CD4-positive, alpha-beta T cell (primary cell): ENCODE results near the gene ZNF710. TPM values are rescaled to one million over a fixed set of nuclear protein-coding genes. Genes with fewer than 3 reads are reported as not detected.

Experiments used
- ATAC-seq: fragments of 200-7000 bp; cut with Tn5 transposase; one replicate; pipeline ENCODE4 v1.10.0; 2022; ENCODE audit warnings: mild to moderate bottlenecking; ENCODE audit not compliant: poor library complexity
- CTCF ChIA-PET: fragments of 350-600 bp; sonication (Branson Sonifier 250); formaldehyde crosslinking; loops from one replicate; lab custom pipeline; 2021; ENCODE audit warnings: antibody characterized with exemption, inconsistent platforms; lab: Charles Lee
- POLR2A ChIA-PET: fragments of 350-600 bp; sonication (Branson Sonifier 250); formaldehyde crosslinking; loops from one replicate; lab custom pipeline; 2021; ENCODE audit warnings: antibody characterized with exemption, inconsistent platforms; lab: Charles Lee
- DNase-seq, 14 experiments: peaks; one replicate each; pipeline ENCODE4 v3.0.0-alpha.2; 2013 to 2020; ENCODE audit warnings: mixed read lengths in 2 of 14
- H3K27ac ChIP-seq, 2 donors: one replicate each; pipeline versions ENCODE4 v1.5.1 to v1.7.0; 2013; ENCODE audit warnings: low read length in 2 of 2, low read depth in 1 of 2, mild to moderate bottlenecking in 1 of 2
- H3K27me3 ChIP-seq, 2 experiments: 1 replicate in 1 of 2; 2 replicates in 1 of 2; pipeline versions ENCODE4 v1.6.1 to v1.7.0; 2013; ENCODE audit warnings: low read length in 2 of 2, control low read depth in 1 of 2, mild to moderate bottlenecking in 1 of 2, moderate library complexity in 1 of 2; ENCODE audit not compliant: insufficient read depth in 2 of 2, control insufficient read depth in 1 of 2
- H3K36me3 ChIP-seq: one replicate; pipeline ENCODE4 v1.6.1; 2013; ENCODE audit warnings: low read length, control low read depth; ENCODE audit not compliant: insufficient read depth
- H3K4me1 ChIP-seq: one replicate; pipeline ENCODE4 v1.6.1; 2013; ENCODE audit warnings: low read length, control low read depth; ENCODE audit not compliant: insufficient read depth
- H3K4me3 ChIP-seq: one replicate; pipeline ENCODE4 v1.5.1; 2013; ENCODE audit warnings: mild to moderate bottlenecking, low read length, moderate library complexity
- H3K9me3 ChIP-seq, 2 experiments: 1 replicate in 1 of 2; 2 replicates in 1 of 2; pipeline versions ENCODE4 v1.6.1 to v1.7.0; 2013; ENCODE audit warnings: low read length in 2 of 2, mild to moderate bottlenecking in 2 of 2, control low read depth in 1 of 2, moderate library complexity in 1 of 2; ENCODE audit not compliant: control insufficient read depth in 1 of 2, insufficient read depth in 1 of 2
- H3K27ac Mint-ChIP-seq: one replicate; pipeline ENCODE4 v1.8.0; 2020; ENCODE audit warnings: mixed read lengths
- H3K27me3 Mint-ChIP-seq: one replicate; pipeline ENCODE4 v1.8.0; 2021; ENCODE audit warnings: mixed read lengths
- H3K36me3 Mint-ChIP-seq: one replicate; pipeline ENCODE4 v1.8.0; 2021; ENCODE audit warnings: low read depth, mixed read lengths
- H3K4me1 Mint-ChIP-seq: one replicate; pipeline ENCODE4 v1.8.0; 2021; ENCODE audit warnings: low read depth, mixed read lengths
- H3K4me3 Mint-ChIP-seq: one replicate; pipeline ENCODE4 v1.8.0; 2020; ENCODE audit warnings: mild to moderate bottlenecking, mixed read lengths
- H3K9me3 Mint-ChIP-seq: one replicate; pipeline ENCODE4 v1.8.0; 2020; ENCODE audit warnings: mixed read lengths
- CTCF ChIP-seq: fragments of 200-600 bp; IDR thresholded peaks from one replicate; pipeline ENCODE4 v1.8.0; 2022; ENCODE audit warnings: antibody characterized with exemption, mild to moderate bottlenecking
- intact Hi-C, 2 experiments: fragments of 100-400 bp; cut with DNase I in 1 of 2; cut with micrococcal nuclease in 1 of 2; formaldehyde crosslinking; loops; one replicate each; pipeline versions ENCODE4 v1.15.1 to v1.9.0; 2023 to 2025; cut with DNase I, micrococcal nuclease
- total RNA-seq, 174 experiments: library from RNA in 2 of 174; stranded (reverse) in 2 of 174; gene quantifications; one replicate each; pipeline ENCODE4 v1.2.3 and lab custom pipeline; 2021 to 2026

Gene ZNF710
- total RNA-seq, 2 experiments from 2014 or later = 6.5 to 7.7 TPM

GRCh38 chr15:90087454-90088154 is 86.5 kb downstream of the ZNF710 start:
- no peaks in the 10 kb centered on the region for H3K9me3 Mint-ChIP-seq
- intact Hi-C loops = loop anchor here (1.0 to 5.0 kb wide), 4 partner anchors 189 to 347 kb away; no protein-coding TSS in a partner anchor
- DNase-seq (peak in 2 of 14 experiments; percentile 49 to 64), ATAC-seq (peak; percentile 66)
- Histone ChIP-seq H3K36me3 (peaks cover 83% of the 10 kb centered on the region), H3K27me3 (no peaks in the 10 kb centered on the region), H3K4me1 (peaks cover 13% of the 10 kb centered on the region), H3K4me3 (no peak overlapping the region), H3K27ac (no peak overlapping the region), H3K9me3 (no peaks in the 10 kb centered on the region)
- no peak for TF ChIP-seq CTCF
- peaks cover 67% of the 10 kb centered on the region for H3K36me3 Mint-ChIP-seq
- ChIA-PET POLR2A (no interaction called here), CTCF (interaction anchor here (0.7 to 1.7 kb wide), 7 partner anchors 12 to 213 kb away, joined by 3 to 6 read pairs (median 4); no protein-coding TSS in a partner anchor)
- H3K4me3 Mint-ChIP-seq = no peak overlapping the region
- H3K27me3 Mint-ChIP-seq = no peaks in the 10 kb centered on the region
- peaks cover 9% of the 10 kb centered on the region for H3K4me1 Mint-ChIP-seq
- H3K27ac Mint-ChIP-seq = peak overlapping the region; percentile 59

- no peaks in the 10 kb centered on the region for H3K9me3 Mint-ChIP-seq
- peaks cover 26% of the 10 kb centered on the region for H3K4me1 Mint-ChIP-seq
- no peaks in the 10 kb centered on the region for H3K9me3 ChIP-seq
- no peak for DNase-seq
- no peaks in the 10 kb centered on the region for H3K27me3 Mint-ChIP-seq
- ChIA-PET CTCF (no interaction called here), POLR2A (no interaction called here)
- peaks cover 60% of the 10 kb centered on the region for H3K36me3 ChIP-seq
- H3K4me3 ChIP-seq = no peak overlapping the region
- TF ChIP-seq CTCF = no peak
- no peak overlapping the region for H3K27ac Mint-ChIP-seq
- no peak overlapping the region for H3K27ac ChIP-seq
- H3K27me3 ChIP-seq = no peaks in the 10 kb centered on the region
- peaks cover 50% of the 10 kb centered on the region for H3K36me3 Mint-ChIP-seq
- H3K4me1 ChIP-seq = peaks cover 30% of the 10 kb centered on the region
- ATAC-seq = no peak
- no peak overlapping the region for H3K4me3 Mint-ChIP-seq
- intact Hi-C loops = no loop called here
These were observed 89.2 kb downstream of the ZNF710 start for GRCh38 chr15:90090226-90090848.

DNA sequence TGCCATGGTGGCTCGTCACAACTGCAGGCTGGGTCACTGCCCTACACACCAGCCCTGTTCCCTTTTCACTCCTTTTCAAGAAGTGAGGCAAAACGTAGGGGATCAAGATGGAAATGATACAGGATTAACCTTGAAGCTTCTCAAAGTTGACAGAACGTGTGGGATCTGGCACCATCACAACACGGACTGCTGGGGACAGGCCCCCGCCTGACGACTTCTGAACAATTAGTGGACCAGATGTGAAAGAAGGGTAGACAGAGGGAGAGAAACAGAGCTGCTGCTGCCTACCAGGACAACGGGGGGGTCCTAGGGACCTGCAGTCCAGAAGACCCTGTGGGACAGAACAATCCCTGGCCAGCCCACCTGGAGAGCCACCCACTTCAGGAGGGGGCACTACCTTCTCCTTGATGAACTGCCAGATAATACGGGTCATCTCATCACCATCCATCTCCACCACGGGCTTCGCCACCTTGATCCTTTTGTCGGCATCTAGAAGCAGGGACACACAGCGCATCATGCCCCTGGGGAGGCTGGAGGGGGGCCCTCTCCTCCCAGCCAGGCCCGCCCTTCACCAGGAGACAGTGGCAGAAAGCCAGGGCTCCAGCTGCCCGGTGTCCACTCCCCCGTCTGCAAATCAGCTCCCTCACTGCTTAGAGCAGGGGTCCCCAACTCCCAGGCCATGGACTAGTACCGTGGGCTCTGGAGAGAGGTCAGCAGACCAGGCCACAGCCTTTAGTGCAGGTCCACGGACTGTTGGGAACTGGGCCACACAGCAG is 90.2 kb downstream of the ZNF710 start:
- Histone ChIP-seq H3K4me3 (no peak overlapping the region), H3K27ac (no peak overlapping the region), H3K27me3 (no peaks in the 10 kb centered on the region), H3K4me1 (peaks cover 40% of the 10 kb centered on the region), H3K36me3 (peaks cover 53% of the 10 kb centered on the region), H3K9me3 (no peaks in the 10 kb centered on the region)
- H3K27ac Mint-ChIP-seq = peak overlapping the region; percentile 27
- intact Hi-C loops = no loop called here
- DNase-seq = no peak
- ATAC-seq = no peak
- POLR2A ChIA-PET = no interaction called here
- H3K36me3 Mint-ChIP-seq = peaks cover 42% of the 10 kb centered on the region
- CTCF ChIA-PET = interaction anchor here (0.5 to 1.1 kb wide), 2 partner anchors 13 to 15 kb away, joined by 3 read pairs; no protein-coding TSS in a partner anchor
- H3K4me3 Mint-ChIP-seq = no peak overlapping the region
- H3K9me3 Mint-ChIP-seq = no peaks in the 10 kb centered on the region
- no peaks in the 10 kb centered on the region for H3K27me3 Mint-ChIP-seq
- TF ChIP-seq CTCF = no peak
- H3K4me1 Mint-ChIP-seq = peaks cover 34% of the 10 kb centered on the region
